GM23338 (cell line): ENCODE measurements around the gene SNX21. TPM values are rescaled to one million over a fixed set of nuclear protein-coding genes. Genes with fewer than 3 reads are reported as not detected.

Experiments
- ETS1 ChIP-seq: IDR thresholded peaks from 2 replicates; pipeline ENCODE4 v1.6.1; 2016; ENCODE audit warnings: antibody characterized with exemption
- JUNB ChIP-seq: IDR thresholded peaks from one replicate; pipeline ENCODE4 v1.6.1; 2016; ENCODE audit warnings: antibody characterized with exemption; ENCODE audit not compliant: unreplicated experiment
- REST ChIP-seq: IDR thresholded peaks from one replicate; pipeline ENCODE4 v1.6.1; 2018; ENCODE audit warnings: antibody characterized with exemption; ENCODE audit not compliant: unreplicated experiment
- STAT1 ChIP-seq: IDR thresholded peaks from one replicate; pipeline ENCODE4 v1.6.1; 2016; ENCODE audit warnings: antibody characterized with exemption; ENCODE audit not compliant: unreplicated experiment
- ZNF114 ChIP-seq: fragments of 250-450 bp; sonication (Bioruptor Pico); IDR thresholded peaks from 2 replicates; pipeline ENCODE4 v1.5.0; 2020; ENCODE audit warnings: mild to moderate bottlenecking, moderate library complexity
- ZNF462 ChIP-seq: fragments of 250-450 bp; sonication (Bioruptor Pico); IDR thresholded peaks from 2 replicates; pipeline ENCODE4 v1.5.0; 2020; ENCODE audit warnings: mild to moderate bottlenecking, moderate library complexity
- polyA plus RNA-seq: library from polyadenylated mRNA; unstranded; fragments of >200 nt; fragmentation: Nextera tagmentation; extraction: Ambion mirVana; gene quantifications from 2 replicates; pipeline ENCODE4 v1.2.1, GENCODE V29; 2016
- total RNA-seq: library from RNA; depleted of rRNA; stranded (reverse); fragments of >200 nt; shearing (Covaris generic); gene quantifications from 2 replicates; pipeline ENCODE4 v1.2.3, GENCODE V29; 2014

Gene SNX21
- total and polyA plus RNA-seq, 2 experiments from 2014 or later: 13.3 to 31.5 TPM

- TF ChIP-seq ZNF462 (CRISPR knock-in tag): no peak
- TF ChIP-seq STAT1: no peak
- no peak for TF ChIP-seq JUNB
- TF ChIP-seq REST: no peak
- TF ChIP-seq ETS1: no peak
- no peak for TF ChIP-seq ZNF114 (CRISPR knock-in tag)
These were observed 11.7 kb upstream of the SNX21 start (continued) for GRCh38 chr20:45821947-45822346.
